IMR-90 (cell line): ENCODE data around the gene NOTO. TPM values are rescaled to one million over a fixed set of nuclear protein-coding genes. Genes with fewer than 3 reads are reported as not detected.

Experiments used
- ATAC-seq: fragments of 200-7000 bp; cut with Tn5 transposase; 2 replicates; pipeline ENCODE4 v1.9.1; 2020; ENCODE audit warnings: low read depth, mild to moderate bottlenecking, moderate library complexity
- BruUV-seq: library from RNA; stranded (reverse); fragments of 400-500 nt; replicated peaks from 2 replicates; lab custom pipeline; 2021; lab: Mats Ljungman, UMichigan
- CTCF ChIA-PET: fragments of 300-600 bp; formaldehyde crosslinking; extraction: SDS; loops from one replicate; lab custom pipeline; 2021; ENCODE audit warnings: antibody characterized with exemption; lab: Yijun Ruan, JAX
- POLR2A ChIA-PET: fragments of 300-600 bp; sonication (Branson Sonifier 250); formaldehyde crosslinking; loops from one replicate; lab custom pipeline; 2022; ENCODE audit warnings: antibody characterized with exemption; ENCODE audit not compliant: unreplicated experiment; lab: Charles Lee
- DNase-seq: peaks from one replicate; pipeline ENCODE4 v3.0.0; 2013
- H2AFZ ChIP-seq: replicated peaks from 2 replicates; pipeline ENCODE3; 2013; ENCODE audit warnings: low read length, mild to moderate bottlenecking; ENCODE audit not compliant: poor library complexity
- H2AK5ac ChIP-seq: 2 replicates; pipeline ENCODE4 v1.6.1; 2013; ENCODE audit warnings: low read depth, low read length, inconsistent platforms
- H2AK9ac ChIP-seq: replicated peaks from 2 replicates; pipeline ENCODE3; 2013; ENCODE audit warnings: mild to moderate bottlenecking, low read depth, low read length, moderate library complexity; ENCODE audit not compliant: poor library complexity
- H2BK120ac ChIP-seq: 2 replicates; pipeline ENCODE4 v1.6.1; 2013; ENCODE audit warnings: low read depth, low read length, inconsistent platforms
- H2BK15ac ChIP-seq: 3 replicates; pipeline ENCODE4 v1.6.1; 2013; ENCODE audit warnings: low read depth, low read length, inconsistent platforms
- H2BK20ac ChIP-seq: 2 replicates; pipeline ENCODE4 v1.6.1; 2013; ENCODE audit warnings: low read depth, mild to moderate bottlenecking, inconsistent platforms, low read length, moderate library complexity
- H2BK5ac ChIP-seq: 2 replicates; pipeline ENCODE4 v1.6.1; 2013; ENCODE audit warnings: mild to moderate bottlenecking, low read depth, low read length, inconsistent platforms; ENCODE audit not compliant: poor library complexity, severe bottlenecking
- H3K14ac ChIP-seq: replicated peaks from 2 replicates; pipeline ENCODE4 v1.6.1; 2013; ENCODE audit warnings: low read depth, low read length, inconsistent platforms
- H3K18ac ChIP-seq: 2 replicates; pipeline ENCODE4 v1.6.1; 2013; ENCODE audit warnings: low read depth, low read length, control low read depth
- H3K23ac ChIP-seq: 2 replicates; pipeline ENCODE4 v1.6.1; 2013; ENCODE audit warnings: low read depth, low read length, inconsistent platforms
- H3K27ac ChIP-seq: 2 replicates; pipeline ENCODE4 v1.5.1; 2013; ENCODE audit warnings: mild to moderate bottlenecking, control low read depth, low read length; ENCODE audit not compliant: insufficient read depth
- H3K27me3 ChIP-seq: 2 replicates; pipeline ENCODE4 v1.6.1; 2013; ENCODE audit warnings: low read length; ENCODE audit not compliant: control insufficient read depth, insufficient read depth
- H3K36me3 ChIP-seq: 2 replicates; pipeline ENCODE4 v1.6.1; 2013; ENCODE audit warnings: low read length, mixed read lengths; ENCODE audit not compliant: control insufficient read depth, insufficient read depth
- H3K4ac ChIP-seq: 2 replicates; pipeline ENCODE4 v1.6.1; 2013; ENCODE audit warnings: low read depth, low read length, inconsistent platforms
- H3K4me1 ChIP-seq: 2 replicates; pipeline ENCODE4 v1.6.1; 2013; ENCODE audit warnings: low read length, mixed read lengths; ENCODE audit not compliant: control insufficient read depth, insufficient read depth
- H3K4me2 ChIP-seq: 2 replicates; pipeline ENCODE4 v1.6.1; 2013; ENCODE audit warnings: low read depth, mild to moderate bottlenecking, control low read depth, low read length, moderate library complexity
- H3K4me3 ChIP-seq: 2 replicates; pipeline ENCODE4 v1.5.1; 2013; ENCODE audit warnings: low read depth, mild to moderate bottlenecking, control low read depth, low read length, moderate library complexity; ENCODE audit not compliant: insufficient read depth
- H3K56ac ChIP-seq: 2 replicates; pipeline ENCODE4 v1.6.1; 2013; ENCODE audit warnings: low read length, inconsistent platforms; ENCODE audit not compliant: insufficient read depth; ENCODE audit errors: extremely low read depth
- H3K79me1 ChIP-seq, 2 experiments: 2 replicates each; pipeline ENCODE4 v1.6.1; 2013; ENCODE audit warnings: low read length in 2 of 2, inconsistent platforms in 1 of 2, low read depth in 1 of 2
- H3K9ac ChIP-seq: 2 replicates; pipeline ENCODE4 v1.6.1; 2013; ENCODE audit warnings: low read depth, low read length, control low read depth
- H3K9me1 ChIP-seq: 2 replicates; pipeline ENCODE4 v1.6.1; 2013; ENCODE audit warnings: low read length, inconsistent platforms; ENCODE audit not compliant: insufficient read depth
- H3K9me3 ChIP-seq: 2 replicates; pipeline ENCODE4 v1.6.1; 2013; ENCODE audit warnings: low read length; ENCODE audit not compliant: control insufficient read depth, insufficient read depth
- H4K20me1 ChIP-seq: 2 replicates; pipeline ENCODE4 v1.6.1; 2013; ENCODE audit warnings: low read length, inconsistent platforms; ENCODE audit not compliant: insufficient read depth
- H4K5ac ChIP-seq: 2 replicates; pipeline ENCODE4 v1.6.1; 2013; ENCODE audit warnings: mild to moderate bottlenecking, low read depth, low read length, control low read depth
- H4K8ac ChIP-seq, 2 experiments: 2 replicates each; pipeline ENCODE4 v1.6.1; 2013; ENCODE audit warnings: low read depth in 2 of 2, low read length in 2 of 2, control low read depth in 1 of 2, inconsistent platforms in 1 of 2
- H4K91ac ChIP-seq: 2 replicates; pipeline ENCODE4 v1.6.1; 2013; ENCODE audit warnings: low read depth, low read length, inconsistent platforms; ENCODE audit not compliant: insufficient read depth
- BHLHE40 ChIP-seq: fragments of 150-350 bp; IDR thresholded peaks from 2 replicates; pipeline ENCODE4 v1.6.1; 2016; ENCODE audit warnings: mild to moderate bottlenecking, low read depth, low read length
- CEBPB ChIP-seq: IDR thresholded peaks from 2 replicates; pipeline ENCODE4 v1.6.1; 2012; ENCODE audit warnings: low read depth, low read length, improper control_type of control experiment
- CHD1 ChIP-seq: IDR thresholded peaks from 2 replicates; pipeline ENCODE4 v1.6.1; 2012; ENCODE audit warnings: low read depth, low read length, improper control_type of control experiment
- CTCF ChIP-seq: conservative IDR thresholded peaks from 2 replicates; pipeline ENCODE4 v1.5.1; 2012; ENCODE audit warnings: mild to moderate bottlenecking, low read depth, low read length, improper control_type of control experiment
- ELK1 ChIP-seq: fragments of 150-350 bp; IDR thresholded peaks from 2 replicates; pipeline ENCODE4 v1.6.1; 2016; ENCODE audit warnings: low read depth, mild to moderate bottlenecking, low read length, moderate library complexity, borderline replicate concordance
- FOS ChIP-seq: fragments of 150-350 bp; IDR thresholded peaks from 2 replicates; pipeline ENCODE4 v1.6.1; 2016; ENCODE audit warnings: low read depth, low read length
- MAFK ChIP-seq: IDR thresholded peaks from 2 replicates; pipeline ENCODE4 v1.6.1; 2012; ENCODE audit warnings: low read depth, low read length, improper control_type of control experiment
- MAZ ChIP-seq: IDR thresholded peaks from 2 replicates; pipeline ENCODE4 v1.6.1; 2012; ENCODE audit warnings: low read depth, mild to moderate bottlenecking, low read length, improper control_type of control experiment, moderate library complexity, borderline replicate concordance
- MXI1 ChIP-seq: IDR thresholded peaks from 2 replicates; pipeline ENCODE4 v1.6.1; 2012; ENCODE audit warnings: low read depth, mild to moderate bottlenecking, low read length, moderate library complexity, borderline replicate concordance
- NFE2L2 ChIP-seq: fragments of 150-350 bp; IDR thresholded peaks from 2 replicates; pipeline ENCODE4 v1.6.1; 2016; ENCODE audit warnings: low read depth, mild to moderate bottlenecking, low read length
- POLR2A ChIP-seq: IDR thresholded peaks from 2 replicates; pipeline ENCODE4 v1.6.1; 2012; ENCODE audit warnings: mild to moderate bottlenecking, low read depth, low read length
- RAD21 ChIP-seq: IDR thresholded peaks from 2 replicates; pipeline ENCODE4 v1.6.1; 2012; ENCODE audit warnings: low read length, improper control_type of control experiment
- RCOR1 ChIP-seq: IDR thresholded peaks from 2 replicates; pipeline ENCODE4 v1.6.1; 2012; ENCODE audit warnings: mild to moderate bottlenecking, low read length, improper control_type of control experiment; ENCODE audit not compliant: insufficient replicate concordance
- RFX5 ChIP-seq: IDR thresholded peaks from 2 replicates; pipeline ENCODE4 v1.8.0; 2012; ENCODE audit warnings: low read depth, mild to moderate bottlenecking, low read length, moderate library complexity
- SMC3 ChIP-seq: fragments of 150-350 bp; IDR thresholded peaks from 2 replicates; pipeline ENCODE4 v1.6.1; 2016; ENCODE audit warnings: low read depth, mild to moderate bottlenecking, antibody characterized with exemption, low read length, moderate library complexity
- WGBS, 2 experiments: methylation state at CpG; one replicate each; pipeline versions ENCODE4 v1.1.5 to v1.1.7; 2013; ENCODE audit warnings: missing lambda C conversion rate in 2 of 2; ENCODE audit not compliant: insufficient read length in 1 of 2; ENCODE audit errors: extremely low coverage in 2 of 2; 5-methylcytosine and 5-hydroxymethylcytosine counted together
- dilution Hi-C: fragments of 300-500 bp; cut with HindIII; formaldehyde crosslinking; loops from one replicate; pipeline ENCODE4 v1.14.3; 2018; ENCODE audit warnings: low sequenced_read_pairs; ENCODE audit not compliant: unreplicated experiment
- in situ Hi-C: fragments of 300-500 bp; cut with MboI; formaldehyde crosslinking; loops from 3 replicates; pipeline ENCODE4 v1.14.3; 2019; ENCODE audit warnings: low sequenced_read_pairs, inconsistent platforms, mixed read lengths
- intact Hi-C: fragments of 100-400 bp; cut with micrococcal nuclease; formaldehyde crosslinking; loops from 2 replicates; pipeline ENCODE4 v1.10.0; 2022
- polyA plus RNA-seq, 3 experiments: library from polyadenylated mRNA; depleted of rRNA; stranded (reverse); fragments of >200 nt; gene quantifications; 2 replicates each; pipeline ENCODE4 v1.2.3, GENCODE V29; 2012; ENCODE audit warnings: low replicate concordance in 1 of 3
- total RNA-seq: library from RNA; depleted of rRNA; stranded (reverse); fragments of >200 nt; gene quantifications from 2 replicates; pipeline ENCODE4 v1.2.3, GENCODE V29; 2012
- TF ChIP-seq, protein P1 (sequence below): fragments of 150-350 bp; IDR thresholded peaks from 2 replicates; pipeline ENCODE4 v1.6.1; 2017; ENCODE audit warnings: mild to moderate bottlenecking, antibody characterized with exemption, low read length, low read depth

The NOTO gene
- total and polyA plus RNA-seq, 2 of the 4 experiments (the other 2 are of a cell fraction), result not detected

DNA sequence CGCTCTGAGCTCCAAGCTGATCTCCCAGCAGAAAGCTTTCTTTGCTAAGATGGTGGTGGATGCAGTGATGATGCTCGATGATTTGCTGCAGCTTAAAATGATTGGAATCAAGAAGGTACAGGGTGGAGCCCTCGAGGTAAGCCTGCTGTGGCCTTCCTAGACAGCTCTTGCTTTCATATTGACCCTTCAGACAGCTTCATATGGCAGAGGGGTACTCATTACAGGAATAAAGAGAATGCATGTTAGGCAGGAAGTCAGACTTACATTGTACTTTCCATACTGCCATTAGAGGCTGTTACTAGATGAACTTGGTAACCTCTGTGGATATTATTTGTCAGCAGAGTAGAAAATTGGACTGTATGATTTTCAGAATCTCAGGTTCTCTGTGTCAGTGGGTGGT, 42.2 kb downstream of the NOTO start:
- no peak overlapping the region for H3K56ac ChIP-seq
- no peak overlapping the region for H2AK9ac ChIP-seq
- DNase-seq, result no peak
- H3K36me3 ChIP-seq, result peaks cover 54% of the 10 kb centered on the region
- H3K9me3 ChIP-seq, result no peaks in the 10 kb centered on the region
- H2BK20ac ChIP-seq, result no peak overlapping the region
- no peak overlapping the region for H2BK120ac ChIP-seq
- H4K20me1 ChIP-seq, result peaks cover 33% of the 10 kb centered on the region
- intact Hi-C loops (no loop called here), dilution Hi-C loops (no loop called here), in situ Hi-C loops (no loop called here)
- ChIA-PET CTCF (interaction anchor here (0.9 kb wide), 1 partner anchor 9 kb away, joined by 6 read pairs; no protein-coding TSS in a partner anchor), POLR2A (no interaction called here)
- no peak overlapping the region for H3K14ac ChIP-seq
- H3K27ac ChIP-seq, result no peak overlapping the region
- H3K79me1 ChIP-seq, result peaks cover 49 to 52% of the 10 kb centered on the region in 2 experiments
- H2BK15ac ChIP-seq, result no peak overlapping the region
- H2AFZ ChIP-seq, result no peak overlapping the region
- H3K18ac ChIP-seq, result no peak overlapping the region
- no peak overlapping the region for H3K4me3 ChIP-seq
- WGBS, 2 experiments, result 100% methylated on average over 1 of the region's 3 CpGs; no CpG with 5 or more reads in 1 of the 2 experiments
- no peaks in the 10 kb centered on the region for H3K27me3 ChIP-seq
- H3K9me1 ChIP-seq, result no peaks in the 10 kb centered on the region; the same call in 1 of the 2 replicates
- TF ChIP-seq ELK1 (no peak), RAD21 (no peak), MAFK (no peak), CTCF (no peak), FOS (no peak), MAZ (no peak), MXI1 (no peak), POLR2A (no peak), SMC3 (no peak), CEBPB (no peak), CHD1 (no peak), RFX5 (no peak), BHLHE40 (no peak), NFE2L2 (no peak), RCOR1 (no peak)
- TF ChIP-seq, protein P1, sequence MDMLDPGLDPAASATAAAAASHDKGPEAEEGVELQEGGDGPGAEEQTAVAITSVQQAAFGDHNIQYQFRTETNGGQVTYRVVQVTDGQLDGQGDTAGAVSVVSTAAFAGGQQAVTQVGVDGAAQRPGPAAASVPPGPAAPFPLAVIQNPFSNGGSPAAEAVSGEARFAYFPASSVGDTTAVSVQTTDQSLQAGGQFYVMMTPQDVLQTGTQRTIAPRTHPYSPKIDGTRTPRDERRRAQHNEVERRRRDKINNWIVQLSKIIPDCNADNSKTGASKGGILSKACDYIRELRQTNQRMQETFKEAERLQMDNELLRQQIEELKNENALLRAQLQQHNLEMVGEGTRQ, result no peak
- peaks cover 3% of the 10 kb centered on the region; the same call in 1 of the 2 replicates for H3K4me1 ChIP-seq
- H3K23ac ChIP-seq, result no peak overlapping the region
- no peak overlapping the region for H4K8ac ChIP-seq
- no peak overlapping the region for H3K4ac ChIP-seq
- no peak overlapping the region for H2BK5ac ChIP-seq
- H3K9ac ChIP-seq, result no peak overlapping the region
- H4K5ac ChIP-seq, result no peak overlapping the region
- BruUV-seq, result no TSS peak
- ATAC-seq, result no peak
- H2AK5ac ChIP-seq, result no peak overlapping the region
- no peak overlapping the region for H3K4me2 ChIP-seq
- H4K91ac ChIP-seq, result no peak overlapping the region
